Left lobe of liver (tissue), 2 donors: ENCODE measurements around the gene MAGOH. TPM values are rescaled to one million over a fixed set of nuclear protein-coding genes. Genes with fewer than 3 reads are reported as not detected.
"Not testable (repeated sequence)": the region's sequence is repeated elsewhere in the genome, so short reads cannot be mapped to it uniquely, and the experiment has no call there.

ENCODE experiments used
- ATAC-seq: fragments of 200-7000 bp; cut with Tn5 transposase; one replicate; pipeline ENCODE4 v1.9.1; 2020; ENCODE audit warnings: mild to moderate bottlenecking, moderate library complexity
- DNase-seq: peaks from one replicate; pipeline ENCODE4 v3.0.0-alpha.2; 2020; ENCODE audit warnings: low spot score
- total RNA-seq: library from RNA; stranded (reverse); gene quantifications from one replicate; pipeline ENCODE4 v1.2.1, GENCODE V29; 2021
- donor health status: DM: no; HTN: no; CAD: no; lungs with moderate emphysema.
- donor health status: DM: no; HTN: yes; CAD: no.

MAGOH gene
- total RNA-seq, 1 donor from 2014 or later: 15.3 TPM

- ATAC-seq (peak; percentile 78), DNase-seq (peak; percentile 86)
Observed at GRCh38 chr1:53190210-53190611, 48.1 kb downstream of the MAGOH start.

GRCh38 chr1:53189061-53189460 is 49.3 kb downstream of the MAGOH start:
- DNase-seq: no peak
- ATAC-seq: no peak

GRCh38 chr1:53188099-53188498 is 50.2 kb downstream of the MAGOH start:
- DNase-seq: no peak
- no peak for ATAC-seq

- ATAC-seq: no peak
- DNase-seq: no peak
Observed at GRCh38 chr1:53187401-53187800, 50.9 kb downstream of the MAGOH start.

GRCh38 chr1:53186533-53186932 is 51.8 kb downstream of the MAGOH start:
- ATAC-seq (no peak), DNase-seq (no peak)

GRCh38 chr1:53185955-53186297 is 52.4 kb downstream of the MAGOH start:
- DNase-seq, ATAC-seq: not testable (repeated sequence)

- peak; percentile 90 for ATAC-seq
- peak; percentile 94 for DNase-seq
Observed at GRCh38 chr1:53183095-53183990, 55.0 kb downstream of the MAGOH start.

- ATAC-seq (peak; percentile 1), DNase-seq (no peak)
Observed at GRCh38 chr1:53182716-53183094, 55.6 kb downstream of the MAGOH start.

- DNase-seq: peak; percentile 77
- peak; percentile 60 for ATAC-seq
Observed at GRCh38 chr1:53182111-53182593, 56.2 kb downstream of the MAGOH start.

GRCh38 chr1:53180951-53181350 is 57.4 kb downstream of the MAGOH start:
- ATAC-seq (no peak), DNase-seq (no peak)

- DNase-seq (no peak), ATAC-seq (no peak)
Observed at GRCh38 chr1:53180226-53180625, 58.1 kb downstream of the MAGOH start.

Other genes starting within 250 kb of the MAGOH start
- gene PODN, start 176.3 kb downstream of the MAGOH start, total RNA-seq: 3.0 TPM
- gene SLC1A7, start 95.9 kb downstream of the MAGOH start, total RNA-seq: 0.35 TPM
- 96.0 TPM for gene CPT2, start 41.7 kb downstream of the MAGOH start, total RNA-seq
- gene CZIB, start 17.9 kb downstream of the MAGOH start, total RNA-seq: 27.7 TPM
- gene LRP8, start 89.6 kb upstream of the MAGOH start, total RNA-seq: 0.33 TPM
- not detected for gene DMRTB1, start 220.9 kb upstream of the MAGOH start, total RNA-seq